ENCODE results near the gene FDX2. TPM values are rescaled to one million over a fixed set of nuclear protein-coding genes. Genes with fewer than 3 reads are reported as not detected.

FDX2 gene
- total and polyA plus RNA-seq, 2 experiments from 2014 or later, result 24.9 to 49.3 TPM

- Histone ChIP-seq H3K4me2 (no peak overlapping the region), H3K36me3 (replicated peaks; ENCODE audit: insufficient read depth, low read depth) (no peaks in the 10 kb centered on the region), H3K27me3 (no peaks in the 10 kb centered on the region), H2AFZ (no peak overlapping the region), H3K27ac (no peak overlapping the region), H3K9me3 (ENCODE audit: low read depth) (no peaks in the 10 kb centered on the region), H3K79me2 (no peaks in the 10 kb centered on the region), H3K4me1 (ENCODE audit: insufficient read depth) (no peaks in the 10 kb centered on the region), H3K9me2 (replicated peaks; ENCODE audit: insufficient read depth) (no peaks in the 10 kb centered on the region), H3K4me3 (no peak overlapping the region), H4K20me1 (ENCODE audit: insufficient read depth, poor library complexity, severe bottlenecking) (no peaks in the 10 kb centered on the region)
- TF ChIP-seq CTCF (IDR thresholded peaks at IDR 0.05; ENCODE audit: poor library complexity) (no peak), EZH2 (IDR thresholded peaks at IDR 0.05; ENCODE audit: borderline replicate concordance) (no peak), EZH2phosphoT487 (IDR thresholded peaks at IDR 0.05; ENCODE audit: low read depth, severe bottlenecking, unreplicated experiment) (no peak)
- WGBS (ENCODE audit: low lambda C conversion rate, missing lambda C conversion rate), result 93% methylated on average over 12 of the region's 12 CpGs
- no peak for DNase-seq (ENCODE audit: low spot score)
These were observed 48.0 kb upstream of the FDX2 start for GRCh38 chr19:10363789-10364281.

GRCh38 chr19:10362259-10362658 is 46.4 kb upstream of the FDX2 start:
- 95% methylated on average over 17 of the region's 18 CpGs for WGBS (ENCODE audit: low lambda C conversion rate, missing lambda C conversion rate)
- Histone ChIP-seq H3K79me2 (no peaks in the 10 kb centered on the region), H3K4me1 (ENCODE audit: insufficient read depth) (no peaks in the 10 kb centered on the region), H3K4me3 (no peak overlapping the region), H3K27ac (no peak overlapping the region), H3K4me2 (no peak overlapping the region), H2AFZ (no peak overlapping the region), H3K36me3 (replicated peaks; ENCODE audit: insufficient read depth, low read depth) (no peaks in the 10 kb centered on the region), H4K20me1 (ENCODE audit: insufficient read depth, poor library complexity, severe bottlenecking) (no peaks in the 10 kb centered on the region), H3K9me2 (replicated peaks; ENCODE audit: insufficient read depth) (no peaks in the 10 kb centered on the region), H3K9me3 (ENCODE audit: low read depth) (no peaks in the 10 kb centered on the region), H3K27me3 (no peaks in the 10 kb centered on the region)
- no peak for DNase-seq (ENCODE audit: low spot score)
- TF ChIP-seq EZH2phosphoT487 (IDR thresholded peaks at IDR 0.05; ENCODE audit: low read depth, severe bottlenecking, unreplicated experiment), result no peak
- TF ChIP-seq CTCF (IDR thresholded peaks at IDR 0.05; ENCODE audit: poor library complexity), result no peak
- no peak for TF ChIP-seq EZH2 (IDR thresholded peaks at IDR 0.05; ENCODE audit: borderline replicate concordance)

- no peak for TF ChIP-seq EZH2 (IDR thresholded peaks at IDR 0.05; ENCODE audit: borderline replicate concordance)
- TF ChIP-seq EZH2phosphoT487 (IDR thresholded peaks at IDR 0.05; ENCODE audit: low read depth, severe bottlenecking, unreplicated experiment), result no peak
- no peak for TF ChIP-seq CTCF (IDR thresholded peaks at IDR 0.05; ENCODE audit: poor library complexity)
- H3K9me3 ChIP-seq (ENCODE audit: low read depth), result no peaks in the 10 kb centered on the region
- H4K20me1 ChIP-seq (ENCODE audit: insufficient read depth, poor library complexity, severe bottlenecking), result no peaks in the 10 kb centered on the region
- no peaks in the 10 kb centered on the region for H3K9me2 ChIP-seq (replicated peaks; ENCODE audit: insufficient read depth)
- DNase-seq (ENCODE audit: low spot score), result no peak
- no peak overlapping the region for H3K4me3 ChIP-seq
- no peaks in the 10 kb centered on the region for H3K27me3 ChIP-seq
- H2AFZ ChIP-seq, result no peak overlapping the region
- no peaks in the 10 kb centered on the region for H3K36me3 ChIP-seq (replicated peaks; ENCODE audit: insufficient read depth, low read depth)
- no peaks in the 10 kb centered on the region for H3K79me2 ChIP-seq
- no peaks in the 10 kb centered on the region for H3K4me1 ChIP-seq (ENCODE audit: insufficient read depth)
- WGBS (ENCODE audit: low lambda C conversion rate, missing lambda C conversion rate), result 91% methylated on average over 12 of the region's 16 CpGs
- no peak overlapping the region for H3K4me2 ChIP-seq
- no peak overlapping the region for H3K27ac ChIP-seq
These were observed 45.8 kb upstream of the FDX2 start for GRCh38 chr19:10361569-10362011.
